Measurements from ENCODE around the gene ETV1.

Gene ETV1

GRCh38 chr7:13897819-13898218 lies 91.6 kb downstream of the ETV1 start:
- no peak for TF ChIP-seq CTCF (conservative IDR thresholded peaks at IDR 0.05)
- TF ChIP-seq ZFX (IDR thresholded peaks at IDR 0.05) = no peak
- no peak overlapping the region for H3K27ac ChIP-seq

- TF ChIP-seq ZFX (IDR thresholded peaks at IDR 0.05) (no peak), CTCF (conservative IDR thresholded peaks at IDR 0.05) (peak; percentile 15)
- no peak overlapping the region for H3K27ac ChIP-seq
Observed at GRCh38 chr7:13894954-13895353, 94.5 kb downstream of the ETV1 start.

GRCh38 chr7:13894377-13894776 lies 95.1 kb downstream of the ETV1 start:
- no peak for TF ChIP-seq CTCF (conservative IDR thresholded peaks at IDR 0.05)
- H3K27ac ChIP-seq = no peak overlapping the region

GRCh38 chr7:13890793-13891192 lies 98.7 kb downstream of the ETV1 start:
- no peak for TF ChIP-seq CTCF (conservative IDR thresholded peaks at IDR 0.05)
- no peak for TF ChIP-seq ZFX (IDR thresholded peaks at IDR 0.05)
- H3K27ac ChIP-seq = no peak overlapping the region

- TF ChIP-seq ZFX (IDR thresholded peaks at IDR 0.05) (no peak), CTCF (conservative IDR thresholded peaks at IDR 0.05) (no peak)
- H3K27ac ChIP-seq = no peak overlapping the region
Observed at GRCh38 chr7:13886356-13886755, 103.1 kb downstream of the ETV1 start.

GRCh38 chr7:13882051-13882450 lies 107.4 kb downstream of the ETV1 start:
- no peak overlapping the region for H3K27ac ChIP-seq
- no peak for TF ChIP-seq CTCF (conservative IDR thresholded peaks at IDR 0.05)
- TF ChIP-seq ZFX (IDR thresholded peaks at IDR 0.05) = no peak

GRCh38 chr7:13880789-13881188 lies 108.7 kb downstream of the ETV1 start:
- H3K27ac ChIP-seq = no peak overlapping the region
- no peak for TF ChIP-seq ZFX (IDR thresholded peaks at IDR 0.05)
- no peak for TF ChIP-seq CTCF (conservative IDR thresholded peaks at IDR 0.05)
